NCI-H345 (cell line): ENCODE measurements around the gene FGFR4.
A peak's percentile ranks its signal among the peaks of the same experiment; 100 is the strongest.

Source experiments
- DNase-seq: peaks from one replicate; lab custom pipeline; 2025; lab: John Stamatoyannopoulos, UW

The FGFR4 gene

DNA sequence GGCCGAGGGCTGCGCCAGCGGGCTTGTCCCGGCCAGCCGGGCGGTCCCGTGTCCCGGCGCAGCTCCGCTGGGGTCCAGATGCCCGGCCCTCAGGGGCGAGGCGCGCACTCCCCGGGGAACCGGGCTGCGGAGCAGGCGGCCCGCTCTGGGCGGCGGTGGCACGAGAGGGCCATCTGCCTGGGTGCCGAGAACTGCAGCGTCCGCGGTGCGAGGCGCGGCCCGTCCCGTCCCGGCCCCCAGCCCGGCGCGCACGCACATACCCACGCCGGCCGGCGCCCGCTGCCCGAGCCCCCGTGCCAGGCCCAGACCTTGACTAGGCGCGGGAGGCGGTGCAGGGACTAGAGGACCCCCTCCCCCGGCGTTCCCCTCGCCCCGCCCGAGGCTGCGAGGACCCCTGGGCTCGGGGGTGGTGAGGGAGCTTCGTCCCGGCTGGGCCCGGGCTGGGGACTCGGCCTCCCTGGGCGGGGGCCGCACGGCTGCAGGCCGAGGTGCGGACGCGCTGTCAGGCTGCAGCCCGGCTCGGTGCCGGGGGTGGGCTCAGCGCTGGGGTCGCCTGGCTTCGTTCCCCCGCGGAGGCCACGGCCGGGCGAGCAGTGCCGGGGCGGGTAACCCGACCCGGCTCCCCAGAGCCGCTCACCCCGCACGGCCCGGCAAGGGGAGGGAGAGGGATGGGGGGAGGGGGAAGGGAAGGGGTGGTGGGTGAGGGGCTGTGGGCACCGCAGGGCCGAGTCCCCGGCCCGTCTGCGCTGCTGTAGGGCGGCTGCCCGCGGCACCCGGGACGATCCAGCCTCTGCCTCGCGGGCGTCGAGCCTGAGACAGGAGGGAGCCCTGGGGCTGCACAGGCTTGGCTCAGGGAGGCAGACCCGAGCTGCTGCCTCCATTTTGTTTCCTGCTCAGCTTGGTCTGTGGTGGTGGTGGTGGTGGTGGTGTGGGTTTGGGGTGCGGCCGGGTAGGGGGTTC, 45.7 kb downstream of the FGFR4 start:
- peak; percentile 10 for DNase-seq

DNA sequence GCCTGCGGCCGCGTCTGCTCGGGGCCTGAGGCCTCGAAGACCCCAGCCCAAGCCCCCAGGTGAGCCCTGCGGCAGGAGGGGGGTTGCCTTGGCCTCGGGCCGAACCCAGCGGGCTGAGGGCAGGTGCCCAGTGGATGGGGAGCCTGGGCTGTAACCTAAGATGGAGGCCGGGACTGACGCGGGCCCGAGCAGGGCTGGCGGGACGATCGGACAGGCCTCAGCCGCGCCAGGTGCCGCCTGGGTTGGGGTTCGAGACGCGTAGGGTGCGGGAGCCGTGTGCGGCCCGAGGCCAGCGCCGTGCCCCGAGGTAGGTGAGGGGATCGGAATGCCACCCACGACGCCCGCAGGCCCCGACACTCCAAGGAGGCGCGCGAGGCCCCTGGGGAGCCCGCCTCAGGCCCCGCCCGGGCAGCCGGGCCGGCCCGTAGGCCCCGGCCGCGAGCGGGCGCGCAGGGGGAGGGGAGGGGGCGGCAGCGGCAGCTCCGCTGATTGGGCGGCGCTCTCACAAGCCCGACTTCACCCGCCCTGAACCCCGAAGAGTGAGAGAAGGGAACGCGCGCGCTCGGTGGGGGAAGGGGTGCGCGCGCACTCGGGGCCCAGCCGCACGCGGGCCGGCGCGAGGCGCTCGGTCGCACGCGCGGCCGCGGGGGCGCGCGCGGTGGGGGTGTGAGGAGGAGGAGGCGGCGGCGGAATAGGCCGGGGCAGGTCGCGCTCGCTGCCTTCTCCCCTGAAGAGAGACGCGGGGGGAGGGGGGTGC, 46.6 kb downstream of the FGFR4 start, which contains the start of gene NSD1:
TSS of gene NSD1 (plus strand) at position 678 of the 757 bp plus-strand sequence. CDS start 1,331 bp downstream, outside the sequence.
- DNase-seq: peak; percentile 75

DNA sequence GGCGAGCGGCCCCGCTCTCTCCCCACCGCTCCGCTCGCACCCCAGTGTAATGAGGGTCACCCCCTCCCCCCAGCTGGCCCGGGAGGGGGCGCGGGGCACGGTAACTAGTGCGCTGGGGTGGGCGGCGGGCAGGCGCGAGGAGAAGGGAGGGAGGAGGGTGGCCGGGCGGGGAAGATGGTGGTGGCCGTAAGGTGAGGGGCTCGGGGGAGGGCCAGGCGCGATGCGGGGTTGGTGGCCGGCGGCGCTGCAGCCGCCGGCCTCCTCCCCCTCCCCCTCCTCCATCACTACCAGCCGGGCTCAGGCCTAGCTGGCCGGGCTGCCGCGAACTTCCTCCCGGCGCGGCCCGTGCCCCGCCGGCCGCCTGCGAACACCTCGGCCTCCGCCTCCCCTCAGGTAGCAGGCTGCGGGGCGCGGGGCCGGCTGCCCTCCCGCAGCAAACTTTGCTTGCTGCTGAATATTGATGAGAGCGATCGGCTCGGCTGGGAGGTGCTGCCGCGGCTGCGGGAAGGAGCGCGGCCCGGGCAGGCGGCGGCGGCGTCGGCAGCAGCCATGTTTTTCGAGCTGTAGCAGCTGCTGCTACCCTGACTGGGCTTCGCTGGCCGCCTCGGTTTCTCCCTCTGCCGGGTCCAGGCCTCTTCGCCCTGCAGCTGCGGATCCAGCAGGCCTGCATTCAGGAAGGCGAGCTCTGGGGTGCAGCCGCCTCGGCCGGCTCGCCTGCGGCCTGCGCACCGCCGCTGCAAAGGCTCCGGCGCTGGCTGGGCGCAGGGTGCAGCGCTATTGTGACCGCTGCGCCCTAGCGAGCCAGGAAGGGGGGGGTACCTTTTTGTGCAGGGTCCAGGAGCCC, 47.4 kb downstream of the FGFR4 start:
- DNase-seq: peak; percentile 54

DNA sequence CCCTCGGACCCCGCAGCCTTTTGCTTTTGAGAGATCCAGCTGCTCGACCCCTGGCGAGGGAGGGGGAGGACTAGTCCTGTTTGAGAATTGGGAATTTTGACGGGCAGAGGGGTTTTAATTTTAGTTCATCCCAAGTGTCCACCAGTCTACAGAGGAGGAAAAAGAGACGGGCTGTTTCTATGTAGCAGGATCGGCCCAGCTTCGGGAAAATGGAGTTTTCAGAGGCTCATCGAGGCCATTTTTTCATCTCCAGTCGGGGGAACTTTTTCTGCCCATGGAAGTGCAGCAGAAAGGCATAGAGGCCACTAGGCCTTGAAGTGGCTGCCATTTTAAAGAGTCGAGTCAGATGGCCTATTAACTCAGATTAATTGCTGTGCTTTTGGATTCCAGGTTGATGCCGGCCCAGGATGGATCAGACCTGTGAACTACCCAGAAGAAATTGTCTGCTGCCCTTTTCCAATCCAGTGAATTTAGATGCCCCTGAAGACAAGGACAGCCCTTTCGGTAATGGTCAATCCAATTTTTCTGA, 48.0 kb downstream of the FGFR4 start:
- peak; percentile 14 for DNase-seq

GRCh38 chr5:177140312-177140711, 53.6 kb downstream of the FGFR4 start:
- DNase-seq: no peak

DNA sequence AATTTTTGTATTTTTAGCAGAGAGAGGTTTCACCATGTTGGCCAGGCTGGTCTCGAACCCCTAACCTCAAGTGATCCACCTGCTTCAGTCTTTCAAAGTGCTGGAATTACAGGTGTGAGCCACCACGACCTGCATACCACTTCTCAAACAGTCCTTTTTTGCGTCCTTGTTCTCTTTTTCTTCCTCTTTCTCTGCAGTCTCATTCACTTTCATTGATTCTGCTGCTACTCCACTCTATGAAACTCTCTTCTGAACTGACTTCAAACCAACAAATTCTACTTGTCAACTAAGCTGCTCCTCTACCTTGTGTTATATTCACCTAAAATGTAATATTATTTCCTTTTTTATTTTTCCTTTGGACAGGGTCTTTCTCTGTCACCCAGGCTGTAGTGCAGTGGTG, 54.8 kb downstream of the FGFR4 start:
- no peak for DNase-seq

DNA sequence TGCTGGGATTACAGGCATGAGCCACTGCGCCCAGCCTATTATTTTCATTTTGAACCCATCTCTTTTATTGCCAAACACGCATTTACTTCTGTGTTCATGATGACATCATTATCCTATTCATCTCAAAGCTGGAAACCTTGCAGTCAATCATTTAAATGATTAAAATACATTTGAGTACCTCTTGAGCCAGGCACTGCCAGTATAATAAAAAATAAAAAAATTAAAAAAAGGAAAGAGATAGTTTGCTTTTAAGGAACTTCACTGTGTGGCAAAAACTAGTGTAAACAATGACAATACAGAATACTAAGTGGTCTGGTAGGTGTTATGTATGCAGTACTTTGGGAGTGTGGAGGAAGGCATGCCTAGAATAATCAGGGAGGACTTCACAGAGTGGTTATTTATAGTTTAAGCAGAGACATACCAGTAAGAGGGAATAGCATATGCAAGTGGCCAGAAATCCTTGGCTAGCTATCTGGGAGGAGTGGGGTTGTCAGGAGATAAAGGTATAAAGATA, 55.4 kb downstream of the FGFR4 start:
- DNase-seq: no peak

DNA sequence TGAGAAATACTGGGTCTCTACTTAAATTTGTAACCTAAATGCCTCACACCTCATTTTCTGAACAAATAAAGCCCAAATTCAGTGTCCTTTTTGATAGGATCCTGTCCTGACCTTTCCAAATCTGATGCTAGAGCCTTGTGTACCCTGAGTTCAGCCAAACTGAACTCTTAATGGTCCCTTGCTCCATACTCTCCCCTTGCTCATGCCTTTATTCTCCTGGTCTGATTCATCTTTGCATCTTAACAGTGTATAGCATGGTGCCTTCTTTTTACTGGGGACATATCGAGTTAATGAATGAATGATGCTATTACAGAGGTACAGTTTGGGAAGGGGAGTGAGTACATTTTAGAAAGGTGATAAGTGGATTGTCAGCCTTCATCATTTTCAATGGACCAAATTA, 56.1 kb downstream of the FGFR4 start:
- DNase-seq: no peak

DNA sequence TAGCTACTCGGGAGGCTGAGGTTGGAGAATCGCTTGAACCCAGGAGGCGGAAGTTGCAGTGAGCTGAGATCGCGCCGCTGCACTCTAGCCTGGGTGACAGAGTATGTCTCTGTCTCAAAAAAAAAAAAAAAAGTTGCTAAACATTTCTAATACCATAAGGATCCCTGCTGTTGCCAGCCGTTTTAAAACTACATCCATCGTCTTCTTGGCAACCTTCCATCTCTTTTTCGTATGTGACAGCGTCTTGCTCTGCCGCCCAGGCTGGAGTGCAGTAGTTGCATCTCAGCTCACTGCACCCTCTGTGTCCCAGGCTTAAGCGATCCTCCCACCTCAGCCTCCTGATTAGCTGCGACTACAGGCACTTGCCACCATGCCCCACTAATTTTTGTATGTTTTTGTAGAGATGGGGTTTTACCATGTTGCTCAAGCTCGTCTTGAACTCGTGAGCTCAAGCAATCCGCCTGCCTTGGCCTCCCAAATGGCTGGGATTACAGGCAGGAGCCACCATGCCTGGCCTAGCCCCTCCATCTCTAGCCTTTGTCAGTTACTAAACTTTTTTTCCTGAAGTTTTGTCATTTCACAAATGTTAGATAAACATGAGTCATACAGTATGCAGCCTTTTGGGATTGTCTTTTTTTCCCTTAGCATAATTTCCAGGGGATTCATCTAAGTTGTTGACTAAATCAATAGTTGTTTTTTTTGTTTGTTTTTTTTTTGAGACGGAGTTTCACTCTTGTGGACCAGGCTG, 60.4 kb downstream of the FGFR4 start:
- no peak for DNase-seq
